Panc1 (cell line): Measurements from ENCODE around the gene HDAC11. TPM values are rescaled to one million over a fixed set of nuclear protein-coding genes. Genes with fewer than 3 reads are reported as not detected.
"Not testable (repeated sequence)": the region's sequence is repeated elsewhere in the genome, so short reads cannot be mapped to it uniquely, and the experiment has no call there.

Experiments used
- ATAC-seq: fragments of 200-7000 bp; cut with Tn5 transposase; 2 replicates; pipeline ENCODE4 v1.9.1; 2020; ENCODE audit warnings: mild to moderate bottlenecking, moderate library complexity
- BruUV-seq: library from RNA; stranded (reverse); fragments of 400-500 nt; replicated peaks from 2 replicates; lab custom pipeline; 2021; lab: Mats Ljungman, UMichigan
- CTCF ChIA-PET: fragments of 300-600 bp; sonication (Branson Sonifier 250); formaldehyde crosslinking; loops from one replicate; lab custom pipeline; 2022; ENCODE audit warnings: antibody characterized with exemption; lab: Charles Lee
- POLR2A ChIA-PET: fragments of 300-600 bp; sonication (Branson Sonifier 250); formaldehyde crosslinking; loops from one replicate; lab custom pipeline; 2022; ENCODE audit warnings: antibody characterized with exemption; lab: Charles Lee
- DNase-seq: peaks from one replicate; pipeline ENCODE4 v3.0.0-alpha.2; 2010; ENCODE audit warnings: low read depth, low spot score
- H3K27ac ChIP-seq: 2 replicates; pipeline ENCODE4 v1.5.1; 2011; ENCODE audit warnings: mild to moderate bottlenecking, low read length, inconsistent platforms
- H3K27me3 ChIP-seq: fragments of 200-500 bp; sonication (Bioruptor generic); 2 replicates; pipeline ENCODE4 v1.6.0; 2014; ENCODE audit warnings: low read length, inconsistent platforms; ENCODE audit not compliant: control insufficient read depth, insufficient read depth
- H3K36me3 ChIP-seq: fragments of 200-500 bp; sonication (Bioruptor generic); 2 replicates; pipeline ENCODE4 v1.5.1; 2014; ENCODE audit warnings: inconsistent platforms, mild to moderate bottlenecking, low read length, moderate library complexity; ENCODE audit not compliant: control insufficient read depth, insufficient read depth
- H3K4me1 ChIP-seq: 2 replicates; pipeline ENCODE4 v1.5.1; 2011; ENCODE audit warnings: inconsistent platforms, mild to moderate bottlenecking, low read length, moderate library complexity; ENCODE audit not compliant: control insufficient read depth, insufficient read depth
- H3K4me3 ChIP-seq, 2 experiments: 2 replicates each; pipeline ENCODE4 v1.5.1; 2011 to 2012; ENCODE audit warnings: low read depth in 2 of 2, low read length in 2 of 2, mild to moderate bottlenecking in 2 of 2, inconsistent platforms in 1 of 2, moderate library complexity in 1 of 2
- H3K9me3 ChIP-seq: fragments of 200-500 bp; sonication (Bioruptor generic); 2 replicates; pipeline ENCODE4 v1.5.1; 2014; ENCODE audit warnings: low read depth, mild to moderate bottlenecking, inconsistent platforms, low read length, moderate library complexity; ENCODE audit not compliant: control insufficient read depth, insufficient read depth
- CTCF ChIP-seq: fragments of 450-650 bp; IDR thresholded peaks from 2 replicates; pipeline ENCODE4 v1.5.1; 2017; ENCODE audit warnings: mild to moderate bottlenecking
- POLR2AphosphoS5 ChIP-seq: IDR thresholded peaks from 2 replicates; pipeline ENCODE4 v1.6.1; 2012; ENCODE audit warnings: mild to moderate bottlenecking, low read depth, low read length, moderate library complexity
- REST ChIP-seq, 2 experiments: IDR thresholded peaks; 2 replicates each; pipeline ENCODE4 v1.6.1; 2011 to 2012; ENCODE audit warnings: low read depth in 2 of 2, control low read depth in 1 of 2, low read length in 1 of 2, mild to moderate bottlenecking in 1 of 2, moderate library complexity in 1 of 2; ENCODE audit not compliant: insufficient read depth in 1 of 2
- SIN3A ChIP-seq: IDR thresholded peaks from 2 replicates; pipeline ENCODE4 v1.6.1; 2012; ENCODE audit warnings: low read depth, mild to moderate bottlenecking, low read length, moderate library complexity, borderline replicate concordance; ENCODE audit not compliant: insufficient read depth
- TCF7L2 ChIP-seq: IDR thresholded peaks from 2 replicates; pipeline ENCODE4 v1.6.1; 2011; ENCODE audit warnings: mild to moderate bottlenecking, low read depth, low read length, inconsistent platforms
- in situ Hi-C: cut with HindIII; loops from 2 replicates; pipeline ENCODE4 v1.10.0; 2016; ENCODE audit warnings: low sequenced_read_pairs, low pct_unique_long_range_greater_than_20kb
- intact Hi-C: fragments of 100-400 bp; cut with micrococcal nuclease; formaldehyde crosslinking; loops from one replicate; pipeline ENCODE4 v1.10.0; 2022; ENCODE audit not compliant: unreplicated experiment
- total RNA-seq: library from RNA; stranded (reverse); gene quantifications from one replicate; pipeline ENCODE4 v1.2.1, GENCODE V29; 2021; ENCODE audit not compliant: unreplicated experiment

Gene HDAC11
- total RNA-seq, 1 experiment from 2014 or later = 10.6 TPM

GRCh38 chr3:13520326-13520880, 40.3 kb downstream of the HDAC11 start:
- POLR2A ChIA-PET = no interaction called here
- CTCF ChIA-PET = no interaction called here
- TF ChIP-seq SIN3A (no peak), POLR2AphosphoS5 (no peak), TCF7L2 (no peak), CTCF (no peak), REST (IDR thresholded peaks at IDR 0.05; ENCODE audit: insufficient read depth in 1 of 2, low read depth in 2 of 2, low read length in 1 of 2) (no peak)
- BruUV-seq = no TSS peak
- Histone ChIP-seq H3K4me1 (no peaks in the 10 kb centered on the region), H3K27ac (no peak overlapping the region), H3K36me3 (no peaks in the 10 kb centered on the region), H3K9me3 (no peaks in the 10 kb centered on the region), H3K4me3 (no peak overlapping the region), H3K27me3 (no peaks in the 10 kb centered on the region)
- intact Hi-C loops (no loop called here), in situ Hi-C loops (no loop called here)
- ATAC-seq (no peak), DNase-seq (no peak)

GRCh38 chr3:13521309-13521708, 41.2 kb downstream of the HDAC11 start:
- H3K36me3 ChIP-seq = no peaks in the 10 kb centered on the region
- no peaks in the 10 kb centered on the region for H3K4me1 ChIP-seq
- intact Hi-C loops (no loop called here), in situ Hi-C loops (no loop called here)
- ChIA-PET CTCF (no interaction called here), POLR2A (no interaction called here)
- H3K4me3 ChIP-seq = no peak overlapping the region
- DNase-seq (no peak), ATAC-seq (no peak)
- TF ChIP-seq POLR2AphosphoS5 (no peak), TCF7L2 (no peak), REST (IDR thresholded peaks at IDR 0.05; ENCODE audit: insufficient read depth in 1 of 2, low read depth in 2 of 2, low read length in 1 of 2) (no peak), CTCF (no peak), SIN3A (no peak)
- no peak overlapping the region for H3K27ac ChIP-seq
- no TSS peak for BruUV-seq
- no peaks in the 10 kb centered on the region for H3K9me3 ChIP-seq
- H3K27me3 ChIP-seq = no peaks in the 10 kb centered on the region

- in situ Hi-C loops, H3K27me3 ChIP-seq, BruUV-seq, DNase-seq, intact Hi-C loops, ATAC-seq, H3K4me1 ChIP-seq, H3K27ac ChIP-seq, H3K36me3 ChIP-seq, H3K9me3 ChIP-seq, CTCF ChIA-PET, POLR2A ChIA-PET, H3K4me3 ChIP-seq: not testable (repeated sequence)
Measured at GRCh38 chr3:13521749-13522148, 41.6 kb downstream of the HDAC11 start.
